ENCODE measurements around the gene SMIM20.

GRCh38 chr4:25925486-25926201 lies 11.6 kb downstream of the SMIM20 start:
- no peak for TF ChIP-seq TAF1 (IDR thresholded peaks at IDR 0.05; ENCODE audit: low read depth)
- TF ChIP-seq, protein P1, sequence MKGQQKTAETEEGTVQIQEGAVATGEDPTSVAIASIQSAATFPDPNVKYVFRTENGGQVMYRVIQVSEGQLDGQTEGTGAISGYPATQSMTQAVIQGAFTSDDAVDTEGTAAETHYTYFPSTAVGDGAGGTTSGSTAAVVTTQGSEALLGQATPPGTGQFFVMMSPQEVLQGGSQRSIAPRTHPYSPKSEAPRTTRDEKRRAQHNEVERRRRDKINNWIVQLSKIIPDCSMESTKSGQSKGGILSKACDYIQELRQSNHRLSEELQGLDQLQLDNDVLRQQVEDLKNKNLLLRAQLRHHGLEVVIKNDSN (IDR thresholded peaks at IDR 0.05), result no peak
- TF ChIP-seq RAD21 (IDR thresholded peaks at IDR 0.05; ENCODE audit: low read depth), result peak; percentile 50
- TF ChIP-seq EGR1 (IDR thresholded peaks at IDR 0.05), result no peak
- TF ChIP-seq EP300 (IDR thresholded peaks at IDR 0.05; ENCODE audit: borderline replicate concordance), result no peak
- TF ChIP-seq REST (IDR thresholded peaks at IDR 0.05; ENCODE audit: low read depth), result no peak
- TF ChIP-seq TCF12 (IDR thresholded peaks at IDR 0.05; ENCODE audit: low read depth), result no peak
- TF ChIP-seq CREB1 (IDR thresholded peaks at IDR 0.05; ENCODE audit: low read depth), result no peak
- no peak for TF ChIP-seq CEBPB (IDR thresholded peaks at IDR 0.05)
- TF ChIP-seq, protein P2, sequence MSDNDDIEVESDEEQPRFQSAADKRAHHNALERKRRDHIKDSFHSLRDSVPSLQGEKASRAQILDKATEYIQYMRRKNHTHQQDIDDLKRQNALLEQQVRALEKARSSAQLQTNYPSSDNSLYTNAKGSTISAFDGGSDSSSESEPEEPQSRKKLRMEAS (IDR thresholded peaks at IDR 0.05), result no peak
- no peak for TF ChIP-seq TEAD4 (IDR thresholded peaks at IDR 0.05)
- TF ChIP-seq FOXM1 (IDR thresholded peaks at IDR 0.05; ENCODE audit: borderline replicate concordance, low read depth), result no peak

All from Ishikawa (cell line).